HCT116 (cell line): Measurements from ENCODE around the gene OR10P1. TPM values are rescaled to one million over a fixed set of nuclear protein-coding genes. Genes with fewer than 3 reads are reported as not detected.

Source experiments
- ATAC-seq: fragments of 200-7000 bp; cut with Tn5 transposase; 2 replicates; pipeline ENCODE4 v1.9.1; 2020; ENCODE audit warnings: mild to moderate bottlenecking, moderate library complexity
- BruUV-seq: library from RNA; stranded (reverse); fragments of 400-500 nt; replicated peaks from 2 replicates; lab custom pipeline; 2021; lab: Mats Ljungman, UMichigan
- CTCF ChIA-PET: fragments of 300-600 bp; sonication (Branson Sonifier 250); formaldehyde crosslinking; loops from one replicate; lab custom pipeline; 2021; ENCODE audit warnings: antibody characterized with exemption; lab: Charles Lee
- POLR2A ChIA-PET: fragments of 300-600, 350-600 bp; sonication (Branson Sonifier 250); formaldehyde crosslinking; loops from one replicate; lab custom pipeline; 2021; ENCODE audit warnings: antibody characterized with exemption; lab: Charles Lee
- RAD21 ChIA-PET, 2 experiments: fragments of 300-600 bp; sonication (Branson Sonifier 250); formaldehyde crosslinking; loops; one replicate each; lab custom pipeline; 2023; ENCODE audit warnings: low total read pairs in 2 of 2; ENCODE audit not compliant: uncharacterized antibody in 2 of 2, unreplicated experiment in 2 of 2, low non-redundant PET in 1 of 2; lab: Charles Lee
- DNase-seq: peaks from one replicate; pipeline ENCODE4 v3.0.0-alpha.2; 2010; ENCODE audit warnings: low read depth, low spot score
- H2AFZ ChIP-seq: fragments of 200-600 bp; shearing (Covaris generic), sonication (generic); 2 replicates; pipeline ENCODE4 v1.6.1; 2017; ENCODE audit warnings: low read depth, mixed run types, mixed read lengths, antibody characterized with exemption, low read length; ENCODE audit not compliant: poor library complexity, severe bottlenecking
- H3K27ac ChIP-seq: 2 replicates; pipeline ENCODE4 v1.5.1; 2012; ENCODE audit warnings: low read depth, low read length
- H3K27me3 ChIP-seq: fragments of 200-600 bp; sonication (generic); 2 replicates; pipeline ENCODE4 v1.6.1; 2016; ENCODE audit warnings: mixed run types, low read length, mixed read lengths; ENCODE audit not compliant: insufficient read depth
- H3K36me3 ChIP-seq, 2 experiments: fragments of 200-500 bp in 1 of 2; fragments of 200-600 bp in 1 of 2; sonication (Bioruptor generic) in 1 of 2; sonication (generic) in 1 of 2; 2 replicates each; pipeline versions ENCODE4 v1.5.1 to v1.6.1; 2014 to 2016; ENCODE audit warnings: low read length in 2 of 2, inconsistent platforms in 1 of 2, mixed read lengths in 1 of 2, mixed run types in 1 of 2; ENCODE audit not compliant: insufficient read depth in 2 of 2, control insufficient read depth in 1 of 2
- H3K4me1 ChIP-seq, 2 experiments: fragments of 200-600 bp in 1 of 2; sonication (generic) in 1 of 2; 2 replicates each; pipeline versions ENCODE4 v1.5.1 to v1.6.1; 2012 to 2017; ENCODE audit warnings: low read length in 2 of 2, inconsistent platforms in 1 of 2, mild to moderate bottlenecking in 1 of 2, mixed read lengths in 1 of 2, mixed run types in 1 of 2, moderate library complexity in 1 of 2; ENCODE audit not compliant: insufficient read depth in 2 of 2, control insufficient read depth in 1 of 2
- H3K4me2 ChIP-seq: fragments of 200-600 bp; sonication (generic); 2 replicates; pipeline ENCODE4 v1.6.1; 2017; ENCODE audit warnings: mixed run types, low read length, mixed read lengths
- H3K4me3 ChIP-seq, 2 experiments: fragments of 200-600 bp in 1 of 2; sonication (generic) in 1 of 2; replicated peaks in 1 of 2; 2 replicates each; pipeline ENCODE4 v1.5.1; 2011 to 2016; ENCODE audit warnings: low read length in 2 of 2, control low read depth in 1 of 2, low read depth in 1 of 2, mild to moderate bottlenecking in 1 of 2, mixed read lengths in 1 of 2, mixed run types in 1 of 2
- H3K79me2 ChIP-seq: fragments of 200-600 bp; sonication (generic); 2 replicates; pipeline ENCODE4 v1.6.1; 2017; ENCODE audit warnings: mild to moderate bottlenecking, mixed run types, low read length, moderate library complexity, mixed read lengths; ENCODE audit not compliant: insufficient read depth
- H3K9ac ChIP-seq: fragments of 200-600 bp; sonication (generic); 2 replicates; pipeline ENCODE4 v1.6.1; 2016; ENCODE audit warnings: low read length, mixed read lengths
- H3K9me2 ChIP-seq: fragments of 200-600 bp; sonication (generic), shearing (Covaris generic); 2 replicates; pipeline ENCODE4 v1.6.1; 2017; ENCODE audit warnings: mixed run types, mild to moderate bottlenecking, moderate library complexity; ENCODE audit not compliant: insufficient read depth
- H3K9me3 ChIP-seq, 2 experiments: fragments of 200-500 bp in 1 of 2; fragments of 200-600 bp in 1 of 2; sonication (Bioruptor generic) in 1 of 2; sonication (generic) in 1 of 2; 2 replicates each; pipeline ENCODE4 v1.6.1; 2014 to 2017; ENCODE audit warnings: low read length in 2 of 2, mixed read lengths in 2 of 2, inconsistent platforms in 1 of 2, low read depth in 1 of 2, mild to moderate bottlenecking in 1 of 2, mixed run types in 1 of 2, moderate library complexity in 1 of 2; ENCODE audit not compliant: control insufficient read depth in 1 of 2, insufficient read depth in 1 of 2
- H4K20me1 ChIP-seq: fragments of 200-600 bp; sonication (generic), shearing (Covaris generic); 2 replicates; pipeline ENCODE4 v1.6.1; 2017; ENCODE audit warnings: mixed run types, mild to moderate bottlenecking, moderate library complexity; ENCODE audit not compliant: insufficient read depth
- CBX3 ChIP-seq: IDR thresholded peaks from 2 replicates; pipeline ENCODE4 v1.6.1; 2012; ENCODE audit warnings: low read depth
- CEBPB ChIP-seq: IDR thresholded peaks from 2 replicates; pipeline ENCODE4 v1.6.1; 2012; ENCODE audit warnings: low read depth
- EGR1 ChIP-seq: IDR thresholded peaks from 2 replicates; pipeline ENCODE4 v1.6.1; 2012; ENCODE audit warnings: low read depth
- ELF1 ChIP-seq: IDR thresholded peaks from 2 replicates; pipeline ENCODE4 v1.6.1; 2012; ENCODE audit warnings: low read depth, borderline replicate concordance
- EZH2 ChIP-seq: fragments of 200-600 bp; sonication (generic); IDR thresholded peaks from 2 replicates; pipeline ENCODE4 v1.6.1; 2017; ENCODE audit warnings: antibody characterized with exemption, mixed run types
- EZH2phosphoT487 ChIP-seq: fragments of 200-600 bp; IDR thresholded peaks from 2 replicates; pipeline ENCODE4 v1.6.1; 2018; ENCODE audit warnings: antibody characterized with exemption, borderline replicate concordance
- JUND ChIP-seq: IDR thresholded peaks from 2 replicates; pipeline ENCODE4 v1.6.1; 2012
- POLR2A ChIP-seq: IDR thresholded peaks from 2 replicates; pipeline ENCODE4 v1.7.0; 2011; ENCODE audit warnings: borderline replicate concordance; ENCODE audit not compliant: insufficient read depth, insufficient read length; ENCODE audit errors: extremely low read depth
- POLR2AphosphoS5 ChIP-seq: IDR thresholded peaks from 2 replicates; pipeline ENCODE4 v1.6.1; 2011; ENCODE audit warnings: mild to moderate bottlenecking, low read depth, low read length, moderate library complexity
- RAD21 ChIP-seq: IDR thresholded peaks from 2 replicates; pipeline ENCODE4 v1.6.1; 2012; ENCODE audit warnings: low read depth, mild to moderate bottlenecking
- SIN3A ChIP-seq: IDR thresholded peaks from 2 replicates; pipeline ENCODE4 v1.6.1; 2012; ENCODE audit warnings: low read depth
- SP1 ChIP-seq: IDR thresholded peaks from 2 replicates; pipeline ENCODE4 v1.6.1; 2012; ENCODE audit warnings: low read depth
- SRF ChIP-seq: IDR thresholded peaks from 2 replicates; pipeline ENCODE4 v1.6.1; 2012; ENCODE audit warnings: low read depth
- TCF7L2 ChIP-seq: IDR thresholded peaks from 2 replicates; pipeline ENCODE4 v1.7.0; 2011; ENCODE audit warnings: borderline replicate concordance, inconsistent platforms; ENCODE audit not compliant: insufficient read depth, insufficient read length; ENCODE audit errors: extremely low read depth
- ZFX ChIP-seq: fragments of 450-650 bp; IDR thresholded peaks from 2 replicates; pipeline ENCODE4 v1.6.1; 2017
- intact Hi-C: fragments of 100-400 bp; cut with micrococcal nuclease; formaldehyde crosslinking; loops from 2 replicates; pipeline ENCODE4 v1.10.0; 2022
- total RNA-seq: library from RNA; stranded (reverse); gene quantifications from one replicate; pipeline ENCODE4 v1.2.1, GENCODE V29; 2021; ENCODE audit not compliant: unreplicated experiment
- TF ChIP-seq, protein P1 (sequence below): IDR thresholded peaks from 2 replicates; pipeline ENCODE4 v1.6.1; 2012
- TF ChIP-seq, protein P2 (sequence below): IDR thresholded peaks from 2 replicates; pipeline ENCODE4 v1.6.1; 2012; ENCODE audit warnings: low read depth
- TF ChIP-seq, protein P3 (sequence below), 3 experiments: fragments of 200-600 bp in 1 of 3; sonication (generic) in 1 of 3; IDR thresholded peaks in 2 of 3; conservative IDR thresholded peaks in 1 of 3; 2 replicates each; pipeline ENCODE4 v1.5.1; 2012 to 2017; ENCODE audit warnings: low read depth in 2 of 3, low read length in 2 of 3, antibody characterized with exemption in 1 of 3, borderline replicate concordance in 1 of 3, control low read depth in 1 of 3, mild to moderate bottlenecking in 1 of 3, mixed read lengths in 1 of 3, mixed run types in 1 of 3, moderate library complexity in 1 of 3; ENCODE audit not compliant: insufficient read depth in 1 of 3

Gene OR10P1
- total RNA-seq, 1 experiment from 2014 or later: not detected

DNA sequence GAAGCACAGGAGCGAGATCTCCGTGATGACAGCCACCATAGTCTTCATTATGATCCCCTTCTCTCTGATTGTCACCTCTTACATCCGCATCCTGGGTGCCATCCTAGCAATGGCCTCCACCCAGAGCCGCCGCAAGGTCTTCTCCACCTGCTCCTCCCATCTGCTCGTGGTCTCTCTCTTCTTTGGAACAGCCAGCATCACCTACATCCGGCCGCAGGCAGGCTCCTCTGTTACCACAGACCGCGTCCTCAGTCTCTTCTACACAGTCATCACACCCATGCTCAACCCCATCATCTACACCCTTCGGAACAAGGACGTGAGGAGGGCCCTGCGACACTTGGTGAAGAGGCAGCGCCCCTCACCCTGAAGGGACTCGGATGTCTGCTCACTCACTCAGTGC, 775 bp downstream of the OR10P1 start:
- Histone ChIP-seq H3K27me3 (peaks cover 13% of the 10 kb centered on the region; the same call in 1 of the 2 replicates), H3K27ac (no peak overlapping the region), H3K79me2 (no peaks in the 10 kb centered on the region), H3K4me3 (no peak overlapping the region), H3K9me2 (no peaks in the 10 kb centered on the region), H3K9ac (no peak overlapping the region), H4K20me1 (no peaks in the 10 kb centered on the region), H3K4me1 (no peaks in the 10 kb centered on the region), H2AFZ (no peak overlapping the region), H3K4me2 (no peak overlapping the region), H3K9me3 (no peaks in the 10 kb centered on the region), H3K36me3 (no peaks in the 10 kb centered on the region)
- CTCF ChIA-PET: interaction anchor here (1.3 kb wide), 1 partner anchor 19 kb away, joined by 6 read pairs; no protein-coding TSS in a partner anchor
- intact Hi-C loops: no loop called here
- TF ChIP-seq ELF1 (no peak), RAD21 (no peak), EGR1 (no peak), CEBPB (no peak), POLR2A (no peak), JUND (no peak), POLR2AphosphoS5 (no peak), ZFX (no peak), EZH2phosphoT487 (no peak), SP1 (no peak), TCF7L2 (no peak), CBX3 (no peak), SIN3A (no peak), SRF (no peak), EZH2 (no peak)
- TF ChIP-seq, protein P1, sequence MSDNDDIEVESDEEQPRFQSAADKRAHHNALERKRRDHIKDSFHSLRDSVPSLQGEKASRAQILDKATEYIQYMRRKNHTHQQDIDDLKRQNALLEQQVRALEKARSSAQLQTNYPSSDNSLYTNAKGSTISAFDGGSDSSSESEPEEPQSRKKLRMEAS: no peak
- TF ChIP-seq, protein P2, sequence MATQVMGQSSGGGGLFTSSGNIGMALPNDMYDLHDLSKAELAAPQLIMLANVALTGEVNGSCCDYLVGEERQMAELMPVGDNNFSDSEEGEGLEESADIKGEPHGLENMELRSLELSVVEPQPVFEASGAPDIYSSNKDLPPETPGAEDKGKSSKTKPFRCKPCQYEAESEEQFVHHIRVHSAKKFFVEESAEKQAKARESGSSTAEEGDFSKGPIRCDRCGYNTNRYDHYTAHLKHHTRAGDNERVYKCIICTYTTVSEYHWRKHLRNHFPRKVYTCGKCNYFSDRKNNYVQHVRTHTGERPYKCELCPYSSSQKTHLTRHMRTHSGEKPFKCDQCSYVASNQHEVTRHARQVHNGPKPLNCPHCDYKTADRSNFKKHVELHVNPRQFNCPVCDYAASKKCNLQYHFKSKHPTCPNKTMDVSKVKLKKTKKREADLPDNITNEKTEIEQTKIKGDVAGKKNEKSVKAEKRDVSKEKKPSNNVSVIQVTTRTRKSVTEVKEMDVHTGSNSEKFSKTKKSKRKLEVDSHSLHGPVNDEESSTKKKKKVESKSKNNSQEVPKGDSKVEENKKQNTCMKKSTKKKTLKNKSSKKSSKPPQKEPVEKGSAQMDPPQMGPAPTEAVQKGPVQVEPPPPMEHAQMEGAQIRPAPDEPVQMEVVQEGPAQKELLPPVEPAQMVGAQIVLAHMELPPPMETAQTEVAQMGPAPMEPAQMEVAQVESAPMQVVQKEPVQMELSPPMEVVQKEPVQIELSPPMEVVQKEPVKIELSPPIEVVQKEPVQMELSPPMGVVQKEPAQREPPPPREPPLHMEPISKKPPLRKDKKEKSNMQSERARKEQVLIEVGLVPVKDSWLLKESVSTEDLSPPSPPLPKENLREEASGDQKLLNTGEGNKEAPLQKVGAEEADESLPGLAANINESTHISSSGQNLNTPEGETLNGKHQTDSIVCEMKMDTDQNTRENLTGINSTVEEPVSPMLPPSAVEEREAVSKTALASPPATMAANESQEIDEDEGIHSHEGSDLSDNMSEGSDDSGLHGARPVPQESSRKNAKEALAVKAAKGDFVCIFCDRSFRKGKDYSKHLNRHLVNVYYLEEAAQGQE: no peak
- TF ChIP-seq, protein P3, sequence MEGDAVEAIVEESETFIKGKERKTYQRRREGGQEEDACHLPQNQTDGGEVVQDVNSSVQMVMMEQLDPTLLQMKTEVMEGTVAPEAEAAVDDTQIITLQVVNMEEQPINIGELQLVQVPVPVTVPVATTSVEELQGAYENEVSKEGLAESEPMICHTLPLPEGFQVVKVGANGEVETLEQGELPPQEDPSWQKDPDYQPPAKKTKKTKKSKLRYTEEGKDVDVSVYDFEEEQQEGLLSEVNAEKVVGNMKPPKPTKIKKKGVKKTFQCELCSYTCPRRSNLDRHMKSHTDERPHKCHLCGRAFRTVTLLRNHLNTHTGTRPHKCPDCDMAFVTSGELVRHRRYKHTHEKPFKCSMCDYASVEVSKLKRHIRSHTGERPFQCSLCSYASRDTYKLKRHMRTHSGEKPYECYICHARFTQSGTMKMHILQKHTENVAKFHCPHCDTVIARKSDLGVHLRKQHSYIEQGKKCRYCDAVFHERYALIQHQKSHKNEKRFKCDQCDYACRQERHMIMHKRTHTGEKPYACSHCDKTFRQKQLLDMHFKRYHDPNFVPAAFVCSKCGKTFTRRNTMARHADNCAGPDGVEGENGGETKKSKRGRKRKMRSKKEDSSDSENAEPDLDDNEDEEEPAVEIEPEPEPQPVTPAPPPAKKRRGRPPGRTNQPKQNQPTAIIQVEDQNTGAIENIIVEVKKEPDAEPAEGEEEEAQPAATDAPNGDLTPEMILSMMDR (IDR thresholded peaks at IDR 0.05 in 2 of 3, conservative IDR thresholded peaks at IDR 0.05 in 1 of 3; ENCODE audit: borderline replicate concordance in 1 of 3, insufficient read depth in 1 of 3, low read depth in 2 of 3, low read length in 2 of 3): no peak
- DNase-seq: no peak
- POLR2A ChIA-PET: no interaction called here
- no TSS peak for BruUV-seq
- no peak for ATAC-seq
- RAD21 ChIA-PET: no interaction called here
